MCF 10A (cell line): ENCODE data around the gene CTXN3. TPM values are rescaled to one million over a fixed set of nuclear protein-coding genes. Genes with fewer than 3 reads are reported as not detected.

Source experiments
- BruUV-seq: library from RNA; stranded (reverse); fragments of 400-500 nt; replicated peaks from 2 replicates; lab custom pipeline; 2021; lab: Mats Ljungman, UMichigan
- CTCF ChIA-PET: fragments of 300-600 bp; sonication (Branson Sonifier 250); formaldehyde crosslinking; extraction: SDS; loops from one replicate; lab custom pipeline; 2021; ENCODE audit warnings: antibody characterized with exemption, inconsistent platforms; lab: Yijun Ruan, JAX
- POLR2A ChIA-PET: fragments of 300-600, 350-650 bp; sonication (Branson Sonifier 250); formaldehyde crosslinking; extraction: SDS; loops from one replicate; lab custom pipeline; 2020; ENCODE audit warnings: antibody characterized with exemption, inconsistent platforms; lab: Yijun Ruan, JAX
- DNase-seq: peaks from one replicate; pipeline ENCODE4 v3.0.0-alpha.2; 2018; ENCODE audit not compliant: unreplicated experiment
- H3K27ac Mint-ChIP-seq: one replicate; pipeline ENCODE4 v1.8.0; 2022; ENCODE audit warnings: mild to moderate bottlenecking, low read depth, mixed read lengths; ENCODE audit not compliant: unreplicated experiment
- H3K27me3 Mint-ChIP-seq: one replicate; pipeline ENCODE4 v1.8.0; 2022; ENCODE audit warnings: mixed read lengths; ENCODE audit not compliant: insufficient read depth, unreplicated experiment
- H3K36me3 Mint-ChIP-seq: one replicate; pipeline ENCODE4 v1.8.0; 2022; ENCODE audit warnings: mild to moderate bottlenecking, moderate library complexity, mixed read lengths; ENCODE audit not compliant: insufficient read depth, unreplicated experiment
- H3K4me1 Mint-ChIP-seq: one replicate; pipeline ENCODE4 v1.8.0; 2022; ENCODE audit warnings: mixed read lengths; ENCODE audit not compliant: insufficient read depth, unreplicated experiment
- H3K4me3 Mint-ChIP-seq: one replicate; pipeline ENCODE4 v1.8.0; 2022; ENCODE audit warnings: mild to moderate bottlenecking, moderate library complexity, mixed read lengths; ENCODE audit not compliant: unreplicated experiment
- H3K9me3 Mint-ChIP-seq: one replicate; pipeline ENCODE4 v1.8.0; 2022; ENCODE audit warnings: mixed read lengths; ENCODE audit not compliant: unreplicated experiment
- CTCF ChIP-seq: fragments of 200-600 bp; IDR thresholded peaks from one replicate; pipeline ENCODE4 v1.8.0; 2022; ENCODE audit warnings: antibody characterized with exemption, mild to moderate bottlenecking; ENCODE audit not compliant: unreplicated experiment
- intact Hi-C: fragments of 100-400 bp; cut with micrococcal nuclease; formaldehyde crosslinking; loops from 2 replicates; pipeline ENCODE4 v1.14.1; 2022
- total RNA-seq: library from RNA; stranded (reverse); gene quantifications from 2 replicates; pipeline ENCODE4 v1.2.3, GENCODE V29; 2022

Gene CTXN3
- total RNA-seq, 1 experiment from 2014 or later = not detected

- POLR2A ChIA-PET = interaction anchor here (0.5 to 1.9 kb wide), 3 partner anchors 11 to 68 kb away, joined by 3 to 8 read pairs (median 5); no protein-coding TSS in a partner anchor
Measured at GRCh38 chr5:127656825-127657224, 7.9 kb downstream of the CTXN3 start.

GRCh38 chr5:127660047-127660733 lies 11.3 kb downstream of the CTXN3 start:
- no peak for TF ChIP-seq CTCF
- no TSS peak for BruUV-seq
- no peaks in the 10 kb centered on the region for H3K4me1 Mint-ChIP-seq
- H3K27me3 Mint-ChIP-seq = no peaks in the 10 kb centered on the region
- POLR2A ChIA-PET = no interaction called here
- H3K36me3 Mint-ChIP-seq = no peaks in the 10 kb centered on the region
- no peak for DNase-seq
- H3K4me3 Mint-ChIP-seq = no peak overlapping the region
- CTCF ChIA-PET = no interaction called here
- no peak overlapping the region for H3K27ac Mint-ChIP-seq
- no peaks in the 10 kb centered on the region for H3K9me3 Mint-ChIP-seq
- intact Hi-C loops = no loop called here

More at GRCh38 chr5:127656825-127657224, 7.9 kb downstream of the CTXN3 start:
- no peak overlapping the region for H3K4me3 Mint-ChIP-seq
- intact Hi-C loops = no loop called here
- H3K27ac Mint-ChIP-seq = no peak overlapping the region
- H3K27me3 Mint-ChIP-seq = peaks cover 12% of the 10 kb centered on the region
- CTCF ChIA-PET = interaction anchor here (0.6 to 1.8 kb wide), 3 partner anchors 8 to 66 kb away, joined by 3 to 5 read pairs (median 4); no protein-coding TSS in a partner anchor
- no peaks in the 10 kb centered on the region for H3K4me1 Mint-ChIP-seq
- H3K36me3 Mint-ChIP-seq = no peaks in the 10 kb centered on the region
- no TSS peak for BruUV-seq
- H3K9me3 Mint-ChIP-seq = no peaks in the 10 kb centered on the region
- DNase-seq = no peak
- TF ChIP-seq CTCF = no peak

- TF ChIP-seq CTCF = no peak
- no peak for DNase-seq
- Mint-ChIP-seq H3K27me3 (no peaks in the 10 kb centered on the region), H3K4me3 (no peak overlapping the region), H3K4me1 (no peaks in the 10 kb centered on the region), H3K9me3 (no peaks in the 10 kb centered on the region), H3K36me3 (no peaks in the 10 kb centered on the region), H3K27ac (no peak overlapping the region)
- ChIA-PET CTCF (interaction anchor here (0.6 to 1.6 kb wide), 2 partner anchors 8 to 1083 kb away, joined by 3 to 4 read pairs; no protein-coding TSS in a partner anchor), POLR2A (no interaction called here)
- no TSS peak for BruUV-seq
- intact Hi-C loops = no loop called here
Measured at GRCh38 chr5:127664093-127664492, 15.2 kb downstream of the CTXN3 start.

GRCh38 chr5:127665641-127666040 lies 16.8 kb downstream of the CTXN3 start:
- no peak overlapping the region for H3K4me3 Mint-ChIP-seq
- no peaks in the 10 kb centered on the region for H3K4me1 Mint-ChIP-seq
- no peaks in the 10 kb centered on the region for H3K9me3 Mint-ChIP-seq
- CTCF ChIA-PET = interaction anchor here (1.6 kb wide), 1 partner anchor 10 kb away, joined by 4 read pairs; no protein-coding TSS in a partner anchor
- intact Hi-C loops = no loop called here
- no peaks in the 10 kb centered on the region for H3K27me3 Mint-ChIP-seq
- no peak for DNase-seq
- no TSS peak for BruUV-seq
- no peak overlapping the region for H3K27ac Mint-ChIP-seq
- TF ChIP-seq CTCF = no peak
- no peaks in the 10 kb centered on the region for H3K36me3 Mint-ChIP-seq
- POLR2A ChIA-PET = interaction anchor here (0.7 to 1.1 kb wide), 3 partner anchors 37 to 417 kb away, joined by 3 to 8 read pairs (median 3); no protein-coding TSS in a partner anchor
